SK-N-SH (cell line): Measurements from ENCODE around the gene ALG9.

ENCODE experiments used
- EP300 ChIP-seq, 2 experiments: IDR thresholded peaks; 2 replicates each; pipeline versions ENCODE4 v1.4.0 to v1.6.1; 2012; ENCODE audit warnings: borderline replicate concordance in 1 of 2, low read depth in 1 of 2, low read length in 1 of 2
- FOSL2 ChIP-seq: IDR thresholded peaks from 2 replicates; pipeline ENCODE4 v1.4.0; 2012; ENCODE audit warnings: low read depth, mild to moderate bottlenecking, moderate library complexity, borderline replicate concordance
- MXI1 ChIP-seq: IDR thresholded peaks from 2 replicates; pipeline ENCODE4 v1.6.1; 2012; ENCODE audit warnings: mild to moderate bottlenecking, low read depth, low read length, improper control_type of control experiment
- POLR2AphosphoS5 ChIP-seq: IDR thresholded peaks from 2 replicates; pipeline ENCODE4 v1.6.1; 2012; ENCODE audit warnings: low read depth, low read length
- RCOR1 ChIP-seq: fragments of 150-350 bp; IDR thresholded peaks from 2 replicates; pipeline ENCODE4 v1.6.1; 2017; ENCODE audit warnings: antibody characterized with exemption, low read length
- YY1 ChIP-seq: IDR thresholded peaks from 2 replicates; pipeline ENCODE4 v1.4.0; 2012; ENCODE audit warnings: low read depth, mild to moderate bottlenecking
- TF ChIP-seq, protein P1 (sequence below): IDR thresholded peaks from 2 replicates; pipeline ENCODE4 v1.6.1; 2012; ENCODE audit warnings: mild to moderate bottlenecking, low read depth, low read length, moderate library complexity
- TF ChIP-seq, protein P2 (sequence below): fragments of 200-600 bp; sonication (generic); IDR thresholded peaks from 2 replicates; pipeline ENCODE4 v1.6.1; 2017; ENCODE audit warnings: antibody characterized with exemption, mild to moderate bottlenecking, moderate library complexity

DNA sequence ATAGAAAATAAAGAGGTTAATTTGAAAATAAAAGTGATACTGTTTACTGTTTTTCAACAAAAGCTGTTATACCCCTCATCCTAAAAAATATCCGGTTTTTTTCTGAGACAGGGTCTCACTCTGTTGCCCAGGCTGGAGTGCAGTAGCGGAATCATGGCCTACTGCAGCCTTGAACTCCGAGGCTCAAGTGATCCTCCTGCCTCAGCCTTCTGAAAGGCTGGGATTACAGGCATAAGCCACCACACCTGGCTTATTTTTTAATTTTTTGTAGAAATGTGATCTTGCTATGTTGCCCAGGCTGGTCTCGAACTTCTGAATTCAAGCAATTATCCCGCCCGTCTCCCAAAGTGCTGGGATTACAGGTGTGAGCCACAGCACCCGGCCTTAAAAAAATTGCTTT lies 35.7 kb downstream of the ALG9 start:
- no peak for TF ChIP-seq POLR2AphosphoS5
- no peak for TF ChIP-seq YY1
- TF ChIP-seq, protein P1, sequence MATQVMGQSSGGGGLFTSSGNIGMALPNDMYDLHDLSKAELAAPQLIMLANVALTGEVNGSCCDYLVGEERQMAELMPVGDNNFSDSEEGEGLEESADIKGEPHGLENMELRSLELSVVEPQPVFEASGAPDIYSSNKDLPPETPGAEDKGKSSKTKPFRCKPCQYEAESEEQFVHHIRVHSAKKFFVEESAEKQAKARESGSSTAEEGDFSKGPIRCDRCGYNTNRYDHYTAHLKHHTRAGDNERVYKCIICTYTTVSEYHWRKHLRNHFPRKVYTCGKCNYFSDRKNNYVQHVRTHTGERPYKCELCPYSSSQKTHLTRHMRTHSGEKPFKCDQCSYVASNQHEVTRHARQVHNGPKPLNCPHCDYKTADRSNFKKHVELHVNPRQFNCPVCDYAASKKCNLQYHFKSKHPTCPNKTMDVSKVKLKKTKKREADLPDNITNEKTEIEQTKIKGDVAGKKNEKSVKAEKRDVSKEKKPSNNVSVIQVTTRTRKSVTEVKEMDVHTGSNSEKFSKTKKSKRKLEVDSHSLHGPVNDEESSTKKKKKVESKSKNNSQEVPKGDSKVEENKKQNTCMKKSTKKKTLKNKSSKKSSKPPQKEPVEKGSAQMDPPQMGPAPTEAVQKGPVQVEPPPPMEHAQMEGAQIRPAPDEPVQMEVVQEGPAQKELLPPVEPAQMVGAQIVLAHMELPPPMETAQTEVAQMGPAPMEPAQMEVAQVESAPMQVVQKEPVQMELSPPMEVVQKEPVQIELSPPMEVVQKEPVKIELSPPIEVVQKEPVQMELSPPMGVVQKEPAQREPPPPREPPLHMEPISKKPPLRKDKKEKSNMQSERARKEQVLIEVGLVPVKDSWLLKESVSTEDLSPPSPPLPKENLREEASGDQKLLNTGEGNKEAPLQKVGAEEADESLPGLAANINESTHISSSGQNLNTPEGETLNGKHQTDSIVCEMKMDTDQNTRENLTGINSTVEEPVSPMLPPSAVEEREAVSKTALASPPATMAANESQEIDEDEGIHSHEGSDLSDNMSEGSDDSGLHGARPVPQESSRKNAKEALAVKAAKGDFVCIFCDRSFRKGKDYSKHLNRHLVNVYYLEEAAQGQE = no peak
- TF ChIP-seq, protein P2, sequence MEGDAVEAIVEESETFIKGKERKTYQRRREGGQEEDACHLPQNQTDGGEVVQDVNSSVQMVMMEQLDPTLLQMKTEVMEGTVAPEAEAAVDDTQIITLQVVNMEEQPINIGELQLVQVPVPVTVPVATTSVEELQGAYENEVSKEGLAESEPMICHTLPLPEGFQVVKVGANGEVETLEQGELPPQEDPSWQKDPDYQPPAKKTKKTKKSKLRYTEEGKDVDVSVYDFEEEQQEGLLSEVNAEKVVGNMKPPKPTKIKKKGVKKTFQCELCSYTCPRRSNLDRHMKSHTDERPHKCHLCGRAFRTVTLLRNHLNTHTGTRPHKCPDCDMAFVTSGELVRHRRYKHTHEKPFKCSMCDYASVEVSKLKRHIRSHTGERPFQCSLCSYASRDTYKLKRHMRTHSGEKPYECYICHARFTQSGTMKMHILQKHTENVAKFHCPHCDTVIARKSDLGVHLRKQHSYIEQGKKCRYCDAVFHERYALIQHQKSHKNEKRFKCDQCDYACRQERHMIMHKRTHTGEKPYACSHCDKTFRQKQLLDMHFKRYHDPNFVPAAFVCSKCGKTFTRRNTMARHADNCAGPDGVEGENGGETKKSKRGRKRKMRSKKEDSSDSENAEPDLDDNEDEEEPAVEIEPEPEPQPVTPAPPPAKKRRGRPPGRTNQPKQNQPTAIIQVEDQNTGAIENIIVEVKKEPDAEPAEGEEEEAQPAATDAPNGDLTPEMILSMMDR = no peak
- TF ChIP-seq MXI1 = no peak
- no peak for TF ChIP-seq EP300 (IDR thresholded peaks at IDR 0.05; ENCODE audit: borderline replicate concordance in 1 of 2, low read depth in 1 of 2, low read length in 1 of 2)
- TF ChIP-seq FOSL2 = no peak
- no peak for TF ChIP-seq RCOR1
